SKM-1 treated with dmso at 0.1 percent for 144 hours (cell line): ENCODE results near the gene MGRN1.

Source experiments
- DNase-seq: peaks from one replicate; lab custom pipeline; 2025; ENCODE audit not compliant: unreplicated experiment; lab: John Stamatoyannopoulos, UW

Gene MGRN1

GRCh38 chr16:4603624-4604170, 20.9 kb upstream of the MGRN1 start:
- no peak for DNase-seq

DNA sequence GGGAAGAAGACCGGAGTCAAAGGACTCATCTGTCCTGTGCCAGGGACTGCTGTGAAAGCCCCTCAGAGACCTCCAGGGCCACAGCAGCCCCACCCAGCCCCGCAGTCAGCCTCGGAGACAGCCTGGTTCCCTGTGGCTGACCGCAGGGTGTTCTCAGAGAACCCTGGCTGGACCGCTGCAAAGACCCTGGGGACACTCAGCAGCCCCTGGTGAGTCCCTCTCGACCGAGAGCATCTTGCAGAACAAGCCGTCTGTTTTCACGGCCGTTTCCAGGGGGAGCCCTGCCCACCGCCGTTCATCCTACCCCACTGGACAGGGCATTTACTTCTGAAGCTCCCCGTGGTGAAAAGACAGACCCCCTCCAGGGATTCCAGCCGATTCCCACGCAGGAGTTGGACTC, 20.2 kb upstream of the MGRN1 start:
- DNase-seq = no peak

- no peak for DNase-seq
Observed at GRCh38 chr16:4606354-4606753, 18.3 kb upstream of the MGRN1 start.

GRCh38 chr16:4607841-4608703, 16.6 kb upstream of the MGRN1 start:
- DNase-seq = no peak

- no peak for DNase-seq
Observed at GRCh38 chr16:4608704-4608980, 16.0 kb upstream of the MGRN1 start.

DNA sequence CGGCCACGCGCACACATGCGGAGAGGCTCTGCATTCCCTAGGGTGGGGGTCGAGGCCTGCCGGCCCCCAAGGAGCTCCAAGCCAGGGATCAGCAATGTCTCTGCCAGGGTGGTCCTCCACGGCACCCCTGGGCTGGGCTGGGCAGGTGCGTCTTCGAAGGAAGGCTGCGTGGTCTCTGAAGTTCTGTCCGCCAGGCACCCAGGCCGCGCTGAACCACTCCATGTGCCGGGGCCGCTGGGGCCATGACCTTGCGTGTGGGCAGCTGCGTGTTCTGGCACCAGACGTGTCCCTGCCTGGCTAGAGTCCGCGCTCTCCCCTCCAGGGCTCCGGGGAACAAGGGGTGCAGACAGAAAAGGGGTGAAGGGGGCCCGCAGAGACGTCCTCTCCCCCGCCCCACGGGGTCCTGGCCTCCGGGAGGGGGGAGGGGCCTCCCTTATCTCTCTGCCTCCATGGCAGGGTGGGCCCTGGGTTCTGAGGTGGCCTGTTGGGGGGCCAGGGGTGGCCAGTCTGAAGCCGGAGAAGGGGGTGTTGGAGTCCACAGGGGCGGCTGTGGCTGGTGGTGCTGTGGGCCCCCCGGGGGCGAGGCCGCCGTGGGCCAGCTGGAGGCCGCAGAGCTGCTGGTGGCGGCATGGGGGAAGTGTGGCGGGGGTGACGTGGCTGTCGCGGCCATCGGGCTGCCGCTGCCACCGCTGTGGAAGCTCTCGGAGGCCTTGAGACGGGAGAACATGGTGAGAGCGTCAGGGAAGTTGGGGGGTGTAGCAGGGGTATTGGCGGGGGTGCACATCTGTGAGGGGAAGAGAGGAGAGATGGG, 15.2 kb upstream of the MGRN1 start:
- no peak for DNase-seq

GRCh38 chr16:4610011-4611005, 14.3 kb upstream of the MGRN1 start:
- DNase-seq = no peak

DNA sequence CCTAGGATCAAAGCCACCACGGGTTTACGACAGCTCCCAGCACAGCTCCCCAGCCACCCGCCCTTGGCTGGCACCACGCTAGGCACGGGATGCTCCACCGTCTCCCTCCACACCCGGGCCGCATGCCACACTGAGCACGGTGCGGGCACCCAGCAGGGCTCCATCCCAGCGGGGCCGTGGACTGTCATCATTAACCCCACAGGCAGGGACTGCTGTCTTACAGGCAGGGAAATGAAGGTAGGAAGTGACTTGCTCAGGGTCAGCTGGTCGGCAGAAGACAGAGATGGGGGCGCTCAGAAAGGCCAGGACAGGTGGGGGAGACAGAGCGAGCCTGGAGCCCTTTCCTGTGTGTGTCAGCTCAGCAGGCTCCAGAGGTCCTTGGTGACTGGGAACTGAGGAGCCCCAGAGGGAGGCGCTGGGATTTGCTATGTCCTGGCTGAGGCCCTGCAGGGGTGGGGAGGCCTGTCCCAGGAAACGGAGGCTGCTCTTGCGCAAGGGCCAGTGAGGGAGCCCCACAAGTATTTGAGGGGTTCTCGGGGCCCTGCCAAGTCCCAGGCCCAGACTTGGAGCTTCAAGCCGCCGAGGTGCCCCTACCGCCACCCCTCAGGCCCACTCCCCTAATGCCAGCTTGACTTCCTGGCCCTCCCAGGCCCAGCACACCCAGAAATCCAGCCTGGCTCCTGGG, 13.1 kb upstream of the MGRN1 start:
- no peak for DNase-seq

- DNase-seq = no peak
Observed at GRCh38 chr16:4612474-4612931, 12.1 kb upstream of the MGRN1 start.

GRCh38 chr16:4612977-4613635, 11.5 kb upstream of the MGRN1 start:
- no peak for DNase-seq

DNA sequence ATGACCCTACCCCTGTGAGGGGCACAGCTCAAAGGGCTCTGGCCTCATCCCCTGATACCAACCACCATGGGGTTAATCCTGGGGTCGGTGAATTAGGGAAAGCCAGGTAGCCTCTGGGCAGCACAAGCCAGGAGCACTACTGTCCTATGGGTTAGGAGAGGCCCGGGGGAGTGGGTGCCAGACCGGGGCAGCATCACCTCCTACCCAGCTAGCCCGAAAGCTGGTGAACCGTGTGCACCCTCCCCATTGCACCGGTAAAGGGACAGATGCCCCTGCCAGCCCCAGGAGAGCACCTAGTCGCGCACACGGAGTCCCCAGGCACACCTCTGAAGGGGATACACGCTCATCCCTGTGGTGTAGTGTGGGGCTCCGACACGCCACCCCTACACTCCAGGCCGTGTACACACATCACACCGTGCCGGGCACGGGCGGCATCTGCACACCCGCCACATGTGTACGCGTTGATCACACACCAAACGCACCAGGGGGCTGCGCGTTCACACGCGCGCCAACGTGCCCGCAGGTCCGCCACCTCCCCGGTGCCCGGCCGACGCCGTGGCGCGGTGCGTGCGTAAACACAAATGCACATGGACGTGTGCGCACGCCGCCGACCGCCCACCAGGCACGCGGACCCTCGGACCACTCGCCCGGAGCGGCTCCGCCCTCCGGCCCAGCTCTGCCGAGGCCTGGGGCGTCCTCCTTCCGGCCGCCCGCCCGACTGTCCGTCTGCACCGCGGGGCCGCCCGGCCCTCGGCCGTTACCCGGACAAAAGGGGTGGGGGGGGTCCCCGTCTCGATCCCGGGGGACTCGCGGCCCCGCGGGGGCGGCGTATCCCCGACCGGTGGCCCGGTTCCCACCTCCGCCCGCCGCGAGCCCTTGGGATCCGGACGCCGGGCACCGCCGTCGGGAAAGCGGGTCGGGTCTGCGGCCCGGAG, 10.7 kb upstream of the MGRN1 start:
- DNase-seq = no peak

- peak; percentile 59 for DNase-seq
Observed at GRCh38 chr16:4614571-4615383, 9.8 kb upstream of the MGRN1 start, which contains the start of gene UBALD1. UBALD1 (minus strand) TSS chr16:4614888; CDS start chr16:4614797, 91 bp downstream.

DNA sequence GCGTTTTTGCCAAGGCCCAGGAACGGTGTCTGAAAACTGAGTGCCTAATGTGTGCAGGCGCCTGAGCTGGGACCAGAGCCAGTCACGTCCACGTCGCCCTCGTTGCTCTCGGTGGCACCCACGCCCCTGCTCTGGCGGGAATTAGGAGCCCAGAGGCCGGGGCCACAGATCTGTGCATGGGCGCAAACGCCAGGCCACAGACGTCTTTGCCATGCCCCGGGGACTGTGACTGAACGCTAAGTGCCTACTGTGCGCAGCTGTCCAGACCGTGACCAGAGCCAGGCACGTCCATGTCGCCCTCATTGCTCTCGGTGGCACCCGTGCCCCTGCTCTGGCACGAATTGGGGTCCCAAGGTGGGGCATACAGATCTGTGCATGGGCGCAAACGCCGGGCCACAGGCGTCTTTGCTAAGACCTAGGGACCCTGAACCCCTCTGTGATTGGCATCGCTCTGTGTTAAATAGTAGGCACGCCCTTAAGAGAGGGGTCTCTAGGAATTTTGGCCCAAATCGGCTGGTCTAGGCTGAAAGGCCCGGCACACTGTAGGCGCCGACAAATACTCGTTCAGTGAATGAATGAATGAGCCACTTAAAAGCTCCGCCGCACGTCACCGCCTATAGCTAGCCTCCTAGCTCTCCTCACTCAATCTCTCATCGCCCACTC, 9.1 kb upstream of the MGRN1 start:
- DNase-seq = no peak

DNA sequence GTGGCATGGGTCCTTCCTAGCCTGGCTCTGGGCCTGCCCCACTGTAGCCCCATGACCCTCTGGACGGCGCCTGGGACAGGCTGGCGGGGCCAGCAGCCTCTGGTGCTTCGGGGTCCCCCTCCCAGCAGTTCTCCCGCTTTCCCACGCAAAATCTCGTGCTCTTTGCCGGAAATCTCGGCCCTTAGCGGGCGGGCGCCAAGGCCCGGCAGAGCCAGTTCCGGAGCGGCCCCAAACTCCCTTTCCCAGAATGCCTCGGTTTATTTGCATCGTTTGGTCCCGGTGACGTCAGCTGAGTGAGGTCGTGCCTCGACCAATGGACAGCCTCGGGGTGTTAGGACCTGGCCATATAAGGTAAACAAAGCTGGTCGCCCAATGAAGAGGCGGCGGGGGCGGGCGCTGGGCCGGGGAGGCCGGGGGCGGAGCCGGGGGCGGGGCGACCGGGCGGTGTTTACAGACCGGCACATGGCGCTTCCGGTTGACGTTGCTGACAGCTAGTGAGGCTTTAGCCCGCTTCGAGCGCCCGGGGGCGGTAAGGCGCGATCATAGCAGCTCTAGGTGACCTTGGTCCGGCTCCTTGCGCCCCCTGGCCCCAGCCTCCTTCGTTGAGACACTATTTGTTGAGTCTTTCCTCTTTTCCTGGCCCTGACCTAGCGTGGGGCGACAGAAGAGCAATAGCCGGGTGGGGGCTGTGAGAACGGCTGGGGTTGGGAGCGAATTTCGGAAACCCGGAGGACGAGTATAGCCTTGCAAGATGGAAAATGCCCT, 8.4 kb upstream of the MGRN1 start:
- DNase-seq = peak; percentile 99

- no peak for DNase-seq
Observed at GRCh38 chr16:4617880-4618279, 6.7 kb upstream of the MGRN1 start.

- DNase-seq = no peak
Observed at GRCh38 chr16:4618645-4619418, 5.8 kb upstream of the MGRN1 start.
